HCT116 (cell line): ENCODE data around the gene NUMB. TPM values are rescaled to one million over a fixed set of nuclear protein-coding genes. Genes with fewer than 3 reads are reported as not detected.
A peak's percentile ranks its signal among the peaks of the same experiment; 100 is the strongest.

Source experiments
- ATAC-seq: fragments of 200-7000 bp; cut with Tn5 transposase; 2 replicates; pipeline ENCODE4 v1.9.1; 2020; ENCODE audit warnings: mild to moderate bottlenecking, moderate library complexity
- BruUV-seq: library from RNA; stranded (reverse); fragments of 400-500 nt; replicated peaks from 2 replicates; lab custom pipeline; 2021; lab: Mats Ljungman, UMichigan
- CTCF ChIA-PET: fragments of 300-600 bp; sonication (Branson Sonifier 250); formaldehyde crosslinking; loops from one replicate; lab custom pipeline; 2021; ENCODE audit warnings: antibody characterized with exemption; lab: Charles Lee
- POLR2A ChIA-PET: fragments of 300-600, 350-600 bp; sonication (Branson Sonifier 250); formaldehyde crosslinking; loops from one replicate; lab custom pipeline; 2021; ENCODE audit warnings: antibody characterized with exemption; lab: Charles Lee
- RAD21 ChIA-PET, 2 experiments: fragments of 300-600 bp; sonication (Branson Sonifier 250); formaldehyde crosslinking; loops; one replicate each; lab custom pipeline; 2023; ENCODE audit warnings: low total read pairs in 2 of 2; ENCODE audit not compliant: uncharacterized antibody in 2 of 2, unreplicated experiment in 2 of 2, low non-redundant PET in 1 of 2; lab: Charles Lee
- DNase-seq: peaks from one replicate; pipeline ENCODE4 v3.0.0-alpha.2; 2010; ENCODE audit warnings: low read depth, low spot score
- H2AFZ ChIP-seq: fragments of 200-600 bp; shearing (Covaris generic), sonication (generic); 2 replicates; pipeline ENCODE4 v1.6.1; 2017; ENCODE audit warnings: low read depth, mixed run types, mixed read lengths, antibody characterized with exemption, low read length; ENCODE audit not compliant: poor library complexity, severe bottlenecking
- H3K27ac ChIP-seq: 2 replicates; pipeline ENCODE4 v1.5.1; 2012; ENCODE audit warnings: low read depth, low read length
- H3K27me3 ChIP-seq: fragments of 200-600 bp; sonication (generic); 2 replicates; pipeline ENCODE4 v1.6.1; 2016; ENCODE audit warnings: mixed run types, low read length, mixed read lengths; ENCODE audit not compliant: insufficient read depth
- H3K36me3 ChIP-seq, 2 experiments: fragments of 200-500 bp in 1 of 2; fragments of 200-600 bp in 1 of 2; sonication (Bioruptor generic) in 1 of 2; sonication (generic) in 1 of 2; 2 replicates each; pipeline versions ENCODE4 v1.5.1 to v1.6.1; 2014 to 2016; ENCODE audit warnings: low read length in 2 of 2, inconsistent platforms in 1 of 2, mixed read lengths in 1 of 2, mixed run types in 1 of 2; ENCODE audit not compliant: insufficient read depth in 2 of 2, control insufficient read depth in 1 of 2
- H3K4me1 ChIP-seq, 2 experiments: fragments of 200-600 bp in 1 of 2; sonication (generic) in 1 of 2; 2 replicates each; pipeline versions ENCODE4 v1.5.1 to v1.6.1; 2012 to 2017; ENCODE audit warnings: low read length in 2 of 2, inconsistent platforms in 1 of 2, mild to moderate bottlenecking in 1 of 2, mixed read lengths in 1 of 2, mixed run types in 1 of 2, moderate library complexity in 1 of 2; ENCODE audit not compliant: insufficient read depth in 2 of 2, control insufficient read depth in 1 of 2
- H3K4me2 ChIP-seq: fragments of 200-600 bp; sonication (generic); 2 replicates; pipeline ENCODE4 v1.6.1; 2017; ENCODE audit warnings: mixed run types, low read length, mixed read lengths
- H3K4me3 ChIP-seq, 2 experiments: fragments of 200-600 bp in 1 of 2; sonication (generic) in 1 of 2; replicated peaks in 1 of 2; 2 replicates each; pipeline ENCODE4 v1.5.1; 2011 to 2016; ENCODE audit warnings: low read length in 2 of 2, control low read depth in 1 of 2, low read depth in 1 of 2, mild to moderate bottlenecking in 1 of 2, mixed read lengths in 1 of 2, mixed run types in 1 of 2
- H3K79me2 ChIP-seq: fragments of 200-600 bp; sonication (generic); 2 replicates; pipeline ENCODE4 v1.6.1; 2017; ENCODE audit warnings: mild to moderate bottlenecking, mixed run types, low read length, moderate library complexity, mixed read lengths; ENCODE audit not compliant: insufficient read depth
- H3K9ac ChIP-seq: fragments of 200-600 bp; sonication (generic); 2 replicates; pipeline ENCODE4 v1.6.1; 2016; ENCODE audit warnings: low read length, mixed read lengths
- H3K9me2 ChIP-seq: fragments of 200-600 bp; sonication (generic), shearing (Covaris generic); 2 replicates; pipeline ENCODE4 v1.6.1; 2017; ENCODE audit warnings: mixed run types, mild to moderate bottlenecking, moderate library complexity; ENCODE audit not compliant: insufficient read depth
- H3K9me3 ChIP-seq, 2 experiments: fragments of 200-500 bp in 1 of 2; fragments of 200-600 bp in 1 of 2; sonication (Bioruptor generic) in 1 of 2; sonication (generic) in 1 of 2; 2 replicates each; pipeline ENCODE4 v1.6.1; 2014 to 2017; ENCODE audit warnings: low read length in 2 of 2, mixed read lengths in 2 of 2, inconsistent platforms in 1 of 2, low read depth in 1 of 2, mild to moderate bottlenecking in 1 of 2, mixed run types in 1 of 2, moderate library complexity in 1 of 2; ENCODE audit not compliant: control insufficient read depth in 1 of 2, insufficient read depth in 1 of 2
- H4K20me1 ChIP-seq: fragments of 200-600 bp; sonication (generic), shearing (Covaris generic); 2 replicates; pipeline ENCODE4 v1.6.1; 2017; ENCODE audit warnings: mixed run types, mild to moderate bottlenecking, moderate library complexity; ENCODE audit not compliant: insufficient read depth
- CBX3 ChIP-seq: IDR thresholded peaks from 2 replicates; pipeline ENCODE4 v1.6.1; 2012; ENCODE audit warnings: low read depth
- EGR1 ChIP-seq: IDR thresholded peaks from 2 replicates; pipeline ENCODE4 v1.6.1; 2012; ENCODE audit warnings: low read depth
- ELF1 ChIP-seq: IDR thresholded peaks from 2 replicates; pipeline ENCODE4 v1.6.1; 2012; ENCODE audit warnings: low read depth, borderline replicate concordance
- POLR2A ChIP-seq: IDR thresholded peaks from 2 replicates; pipeline ENCODE4 v1.7.0; 2011; ENCODE audit warnings: borderline replicate concordance; ENCODE audit not compliant: insufficient read depth, insufficient read length; ENCODE audit errors: extremely low read depth
- RAD21 ChIP-seq: IDR thresholded peaks from 2 replicates; pipeline ENCODE4 v1.6.1; 2012; ENCODE audit warnings: low read depth, mild to moderate bottlenecking
- SIN3A ChIP-seq: IDR thresholded peaks from 2 replicates; pipeline ENCODE4 v1.6.1; 2012; ENCODE audit warnings: low read depth
- SP1 ChIP-seq: IDR thresholded peaks from 2 replicates; pipeline ENCODE4 v1.6.1; 2012; ENCODE audit warnings: low read depth
- SRF ChIP-seq: IDR thresholded peaks from 2 replicates; pipeline ENCODE4 v1.6.1; 2012; ENCODE audit warnings: low read depth
- ZNF274 ChIP-seq: fragments of 200-500 bp; sonication (Bioruptor generic); IDR thresholded peaks from 2 replicates; pipeline ENCODE4 v1.6.1; 2014; ENCODE audit warnings: mild to moderate bottlenecking, low read depth, low read length, inconsistent platforms
- intact Hi-C: fragments of 100-400 bp; cut with micrococcal nuclease; formaldehyde crosslinking; loops from 2 replicates; pipeline ENCODE4 v1.10.0; 2022
- total RNA-seq: library from RNA; stranded (reverse); gene quantifications from one replicate; pipeline ENCODE4 v1.2.1, GENCODE V29; 2021; ENCODE audit not compliant: unreplicated experiment
- TF ChIP-seq, protein P1 (sequence below): IDR thresholded peaks from 2 replicates; pipeline ENCODE4 v1.6.1; 2012
- TF ChIP-seq, protein P2 (sequence below): IDR thresholded peaks from 2 replicates; pipeline ENCODE4 v1.6.1; 2012; ENCODE audit warnings: low read depth
- TF ChIP-seq, protein P3 (sequence below): IDR thresholded peaks from 2 replicates; pipeline ENCODE4 v1.6.1; 2012
- TF ChIP-seq, protein P4 (sequence below), 3 experiments: fragments of 200-600 bp in 1 of 3; sonication (generic) in 1 of 3; IDR thresholded peaks in 2 of 3; conservative IDR thresholded peaks in 1 of 3; 2 replicates each; pipeline ENCODE4 v1.5.1; 2012 to 2017; ENCODE audit warnings: low read depth in 2 of 3, low read length in 2 of 3, antibody characterized with exemption in 1 of 3, borderline replicate concordance in 1 of 3, control low read depth in 1 of 3, mild to moderate bottlenecking in 1 of 3, mixed read lengths in 1 of 3, mixed run types in 1 of 3, moderate library complexity in 1 of 3; ENCODE audit not compliant: insufficient read depth in 1 of 3

Gene NUMB
- total RNA-seq, 1 experiment from 2014 or later, result 43.0 TPM

DNA sequence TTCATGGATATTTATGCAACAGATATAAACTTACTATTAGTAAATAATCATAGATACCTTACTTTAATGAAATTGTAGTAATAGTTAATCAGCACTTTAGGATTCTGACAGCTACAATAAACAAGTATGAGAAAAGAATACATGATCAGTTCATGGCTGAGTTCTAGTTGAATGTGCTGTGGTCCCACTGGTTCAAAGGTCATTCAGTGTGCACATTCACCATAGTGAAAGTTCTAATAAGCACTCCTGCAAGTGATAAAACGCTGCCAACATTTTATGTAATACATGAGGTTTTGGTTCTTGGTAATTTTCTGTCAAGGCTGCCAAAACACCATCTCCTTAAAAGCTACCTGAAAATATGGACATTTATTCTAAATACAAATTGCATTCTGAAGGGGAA lies 92.6 kb downstream of the NUMB start:
- ChIA-PET CTCF (no interaction called here), RAD21 (no interaction called here), POLR2A (no interaction called here)
- Histone ChIP-seq H3K36me3 (no peaks in the 10 kb centered on the region), H3K4me2 (no peak overlapping the region), H4K20me1 (no peaks in the 10 kb centered on the region), H3K9me2 (no peaks in the 10 kb centered on the region), H3K4me3 (no peak overlapping the region), H3K27me3 (no peaks in the 10 kb centered on the region), H3K4me1 (no peaks in the 10 kb centered on the region), H3K9ac (no peak overlapping the region), H3K9me3 (no peaks in the 10 kb centered on the region), H2AFZ (no peak overlapping the region), H3K27ac (no peak overlapping the region), H3K79me2 (no peaks in the 10 kb centered on the region)
- DNase-seq (no peak), ATAC-seq (no peak)
- TSS peak; percentile 42 for BruUV-seq
- intact Hi-C loops, result no loop called here
- TF ChIP-seq RAD21 (no peak), EGR1 (no peak), CBX3 (no peak), ELF1 (no peak), SP1 (no peak), SRF (no peak), ZNF274 (no peak), POLR2A (no peak), SIN3A (no peak)
- TF ChIP-seq, protein P1, sequence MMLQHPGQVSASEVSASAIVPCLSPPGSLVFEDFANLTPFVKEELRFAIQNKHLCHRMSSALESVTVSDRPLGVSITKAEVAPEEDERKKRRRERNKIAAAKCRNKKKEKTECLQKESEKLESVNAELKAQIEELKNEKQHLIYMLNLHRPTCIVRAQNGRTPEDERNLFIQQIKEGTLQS, result no peak
- TF ChIP-seq, protein P2, sequence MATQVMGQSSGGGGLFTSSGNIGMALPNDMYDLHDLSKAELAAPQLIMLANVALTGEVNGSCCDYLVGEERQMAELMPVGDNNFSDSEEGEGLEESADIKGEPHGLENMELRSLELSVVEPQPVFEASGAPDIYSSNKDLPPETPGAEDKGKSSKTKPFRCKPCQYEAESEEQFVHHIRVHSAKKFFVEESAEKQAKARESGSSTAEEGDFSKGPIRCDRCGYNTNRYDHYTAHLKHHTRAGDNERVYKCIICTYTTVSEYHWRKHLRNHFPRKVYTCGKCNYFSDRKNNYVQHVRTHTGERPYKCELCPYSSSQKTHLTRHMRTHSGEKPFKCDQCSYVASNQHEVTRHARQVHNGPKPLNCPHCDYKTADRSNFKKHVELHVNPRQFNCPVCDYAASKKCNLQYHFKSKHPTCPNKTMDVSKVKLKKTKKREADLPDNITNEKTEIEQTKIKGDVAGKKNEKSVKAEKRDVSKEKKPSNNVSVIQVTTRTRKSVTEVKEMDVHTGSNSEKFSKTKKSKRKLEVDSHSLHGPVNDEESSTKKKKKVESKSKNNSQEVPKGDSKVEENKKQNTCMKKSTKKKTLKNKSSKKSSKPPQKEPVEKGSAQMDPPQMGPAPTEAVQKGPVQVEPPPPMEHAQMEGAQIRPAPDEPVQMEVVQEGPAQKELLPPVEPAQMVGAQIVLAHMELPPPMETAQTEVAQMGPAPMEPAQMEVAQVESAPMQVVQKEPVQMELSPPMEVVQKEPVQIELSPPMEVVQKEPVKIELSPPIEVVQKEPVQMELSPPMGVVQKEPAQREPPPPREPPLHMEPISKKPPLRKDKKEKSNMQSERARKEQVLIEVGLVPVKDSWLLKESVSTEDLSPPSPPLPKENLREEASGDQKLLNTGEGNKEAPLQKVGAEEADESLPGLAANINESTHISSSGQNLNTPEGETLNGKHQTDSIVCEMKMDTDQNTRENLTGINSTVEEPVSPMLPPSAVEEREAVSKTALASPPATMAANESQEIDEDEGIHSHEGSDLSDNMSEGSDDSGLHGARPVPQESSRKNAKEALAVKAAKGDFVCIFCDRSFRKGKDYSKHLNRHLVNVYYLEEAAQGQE, result no peak
- TF ChIP-seq, protein P3, sequence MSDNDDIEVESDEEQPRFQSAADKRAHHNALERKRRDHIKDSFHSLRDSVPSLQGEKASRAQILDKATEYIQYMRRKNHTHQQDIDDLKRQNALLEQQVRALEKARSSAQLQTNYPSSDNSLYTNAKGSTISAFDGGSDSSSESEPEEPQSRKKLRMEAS, result no peak
- TF ChIP-seq, protein P4, sequence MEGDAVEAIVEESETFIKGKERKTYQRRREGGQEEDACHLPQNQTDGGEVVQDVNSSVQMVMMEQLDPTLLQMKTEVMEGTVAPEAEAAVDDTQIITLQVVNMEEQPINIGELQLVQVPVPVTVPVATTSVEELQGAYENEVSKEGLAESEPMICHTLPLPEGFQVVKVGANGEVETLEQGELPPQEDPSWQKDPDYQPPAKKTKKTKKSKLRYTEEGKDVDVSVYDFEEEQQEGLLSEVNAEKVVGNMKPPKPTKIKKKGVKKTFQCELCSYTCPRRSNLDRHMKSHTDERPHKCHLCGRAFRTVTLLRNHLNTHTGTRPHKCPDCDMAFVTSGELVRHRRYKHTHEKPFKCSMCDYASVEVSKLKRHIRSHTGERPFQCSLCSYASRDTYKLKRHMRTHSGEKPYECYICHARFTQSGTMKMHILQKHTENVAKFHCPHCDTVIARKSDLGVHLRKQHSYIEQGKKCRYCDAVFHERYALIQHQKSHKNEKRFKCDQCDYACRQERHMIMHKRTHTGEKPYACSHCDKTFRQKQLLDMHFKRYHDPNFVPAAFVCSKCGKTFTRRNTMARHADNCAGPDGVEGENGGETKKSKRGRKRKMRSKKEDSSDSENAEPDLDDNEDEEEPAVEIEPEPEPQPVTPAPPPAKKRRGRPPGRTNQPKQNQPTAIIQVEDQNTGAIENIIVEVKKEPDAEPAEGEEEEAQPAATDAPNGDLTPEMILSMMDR (IDR thresholded peaks at IDR 0.05 in 2 of 3, conservative IDR thresholded peaks at IDR 0.05 in 1 of 3; ENCODE audit: borderline replicate concordance in 1 of 3, insufficient read depth in 1 of 3, low read depth in 2 of 3, low read length in 2 of 3), result no peak
